ENCODE data around the gene SETBP1.

SETBP1 gene

GRCh38 chr18:44951748-44952147 lies 271.1 kb downstream of the SETBP1 start:
- Histone ChIP-seq H2BK12ac (ENCODE audit: low read length) (no peak overlapping the region), H3K9ac (ENCODE audit: low read length) (no peak overlapping the region), H3K4me3 (ENCODE audit: low read depth, low read length) (no peak overlapping the region), H3K27me3 (ENCODE audit: insufficient read depth, low read length) (no peaks in the 10 kb centered on the region), H3K79me2 (ENCODE audit: control insufficient read depth, insufficient read depth, low read length, poor library complexity) (no peaks in the 10 kb centered on the region), H3K79me1 (ENCODE audit: low read length) (no peaks in the 10 kb centered on the region), H4K91ac (ENCODE audit: low read depth, low read length) (no peak overlapping the region), H4K8ac (ENCODE audit: low read depth, low read length) (no peak overlapping the region), H3K18ac (ENCODE audit: low read length) (no peak overlapping the region), H2AFZ (ENCODE audit: insufficient read depth, low read length, poor library complexity) (no peak overlapping the region), H3K9me3 (ENCODE audit: insufficient read depth, low read depth, low read length) (peaks cover 1% of the 10 kb centered on the region), H3K14ac (ENCODE audit: low read length) (no peak overlapping the region), H3K27ac (ENCODE audit: low read depth, low read length) (no peak overlapping the region), H2BK5ac (ENCODE audit: low read depth, low read length, poor library complexity) (no peak overlapping the region), H3K4me1 (ENCODE audit: control insufficient read depth in 1 of 2, insufficient read depth in 2 of 2, low read length in 2 of 2) (no peaks in the 10 kb centered on the region), H3K23ac (ENCODE audit: low read length) (no peak overlapping the region), H4K12ac (ENCODE audit: low read depth, low read length) (no peak overlapping the region), H3K4ac (ENCODE audit: low read depth, low read length) (no peak overlapping the region), H2BK120ac (ENCODE audit: insufficient read depth, low read length, poor library complexity) (no peak overlapping the region), H2AK5ac (ENCODE audit: low read length) (no peak overlapping the region), H3K36me3 (ENCODE audit: control insufficient read depth in 1 of 2, insufficient read depth in 2 of 2, low read length in 2 of 2) (peaks cover 18 to 19% of the 10 kb centered on the region in 2 experiments), H3K4me2 (ENCODE audit: low read length) (no peak overlapping the region)
- DNase-seq, result no peak
- WGBS (ENCODE audit: extremely low coverage, insufficient coverage, insufficient read length), result no CpG with 5 or more reads among the region's 14 CpGs

- no CpG with 5 or more reads among the region's 1 CpG for WGBS (ENCODE audit: extremely low coverage, insufficient coverage, insufficient read length)
- no peak overlapping the region for H4K91ac ChIP-seq (ENCODE audit: low read depth, low read length)
- H3K79me2 ChIP-seq (ENCODE audit: control insufficient read depth, insufficient read depth, low read length, poor library complexity), result no peaks in the 10 kb centered on the region
These were observed 273.6 kb downstream of the SETBP1 start for GRCh38 chr18:44954257-44954656.

GRCh38 chr18:44955825-44956224 lies 275.1 kb downstream of the SETBP1 start:
- DNase-seq, result no peak

More at GRCh38 chr18:44954257-44954656, 273.6 kb downstream of the SETBP1 start:
- Histone ChIP-seq H2BK12ac (ENCODE audit: low read length) (no peak overlapping the region), H3K4ac (ENCODE audit: low read depth, low read length) (no peak overlapping the region), H2BK5ac (ENCODE audit: low read depth, low read length, poor library complexity) (no peak overlapping the region), H3K36me3 (ENCODE audit: control insufficient read depth in 1 of 2, insufficient read depth in 2 of 2, low read length in 2 of 2) (peaks cover 18 to 19% of the 10 kb centered on the region in 2 experiments), H2AK5ac (ENCODE audit: low read length) (no peak overlapping the region), H3K4me2 (ENCODE audit: low read length) (no peak overlapping the region), H4K12ac (ENCODE audit: low read depth, low read length) (no peak overlapping the region), H3K14ac (ENCODE audit: low read length) (no peak overlapping the region), H2AFZ (ENCODE audit: insufficient read depth, low read length, poor library complexity) (no peak overlapping the region), H3K4me1 (ENCODE audit: control insufficient read depth in 1 of 2, insufficient read depth in 2 of 2, low read length in 2 of 2) (no peaks in the 10 kb centered on the region), H3K79me1 (ENCODE audit: low read length) (no peaks in the 10 kb centered on the region), H3K9me3 (ENCODE audit: insufficient read depth, low read depth, low read length) (peaks cover 1% of the 10 kb centered on the region), H3K23ac (ENCODE audit: low read length) (no peak overlapping the region), H4K8ac (ENCODE audit: low read depth, low read length) (no peak overlapping the region), H3K27ac (ENCODE audit: low read depth, low read length) (no peak overlapping the region), H3K18ac (ENCODE audit: low read length) (no peak overlapping the region), H3K4me3 (ENCODE audit: low read depth, low read length) (no peak overlapping the region), H3K9ac (ENCODE audit: low read length) (no peak overlapping the region), H2BK120ac (ENCODE audit: insufficient read depth, low read length, poor library complexity) (no peak overlapping the region), H3K27me3 (ENCODE audit: insufficient read depth, low read length) (no peaks in the 10 kb centered on the region)
- no peak for DNase-seq

GRCh38 chr18:44957025-44957424 lies 276.3 kb downstream of the SETBP1 start:
- Histone ChIP-seq H2BK12ac (ENCODE audit: low read length) (no peak overlapping the region), H4K12ac (ENCODE audit: low read depth, low read length) (no peak overlapping the region), H3K9ac (ENCODE audit: low read length) (no peak overlapping the region), H4K8ac (ENCODE audit: low read depth, low read length) (no peak overlapping the region), H2AK5ac (ENCODE audit: low read length) (no peak overlapping the region), H3K9me3 (ENCODE audit: insufficient read depth, low read depth, low read length) (no peaks in the 10 kb centered on the region), H2AFZ (ENCODE audit: insufficient read depth, low read length, poor library complexity) (no peak overlapping the region), H3K36me3 (ENCODE audit: control insufficient read depth in 1 of 2, insufficient read depth in 2 of 2, low read length in 2 of 2) (peaks cover 7 to 8% of the 10 kb centered on the region in 2 experiments), H3K27me3 (ENCODE audit: insufficient read depth, low read length) (no peaks in the 10 kb centered on the region), H3K4ac (ENCODE audit: low read depth, low read length) (no peak overlapping the region), H3K4me1 (ENCODE audit: control insufficient read depth in 1 of 2, insufficient read depth in 2 of 2, low read length in 2 of 2) (no peaks in the 10 kb centered on the region), H3K14ac (ENCODE audit: low read length) (no peak overlapping the region), H2BK5ac (ENCODE audit: low read depth, low read length, poor library complexity) (no peak overlapping the region), H3K79me1 (ENCODE audit: low read length) (no peaks in the 10 kb centered on the region), H3K18ac (ENCODE audit: low read length) (no peak overlapping the region), H3K4me2 (ENCODE audit: low read length) (no peak overlapping the region), H3K27ac (ENCODE audit: low read depth, low read length) (no peak overlapping the region), H2BK120ac (ENCODE audit: insufficient read depth, low read length, poor library complexity) (no peak overlapping the region), H4K91ac (ENCODE audit: low read depth, low read length) (no peak overlapping the region), H3K4me3 (ENCODE audit: low read depth, low read length) (no peak overlapping the region), H3K23ac (ENCODE audit: low read length) (no peak overlapping the region), H3K79me2 (ENCODE audit: control insufficient read depth, insufficient read depth, low read length, poor library complexity) (no peaks in the 10 kb centered on the region)
- no peak for DNase-seq
- WGBS (ENCODE audit: extremely low coverage, insufficient coverage, insufficient read length), result no CpG with 5 or more reads among the region's 1 CpG

More at GRCh38 chr18:44955825-44956224, 275.1 kb downstream of the SETBP1 start:
- H3K36me3 ChIP-seq (ENCODE audit: control insufficient read depth in 1 of 2, insufficient read depth in 2 of 2, low read length in 2 of 2), result peaks cover 13 to 15% of the 10 kb centered on the region in 2 experiments
- no peak overlapping the region for H2BK5ac ChIP-seq (ENCODE audit: low read depth, low read length, poor library complexity)
- H3K23ac ChIP-seq (ENCODE audit: low read length), result no peak overlapping the region
- no peak overlapping the region for H4K91ac ChIP-seq (ENCODE audit: low read depth, low read length)
- H3K14ac ChIP-seq (ENCODE audit: low read length), result no peak overlapping the region
- no peaks in the 10 kb centered on the region for H3K27me3 ChIP-seq (ENCODE audit: insufficient read depth, low read length)
- no peaks in the 10 kb centered on the region for H3K9me3 ChIP-seq (ENCODE audit: insufficient read depth, low read depth, low read length)
- H3K4me2 ChIP-seq (ENCODE audit: low read length), result no peak overlapping the region
- H3K79me1 ChIP-seq (ENCODE audit: low read length), result no peaks in the 10 kb centered on the region
- no CpG with 5 or more reads among the region's 1 CpG for WGBS (ENCODE audit: extremely low coverage, insufficient coverage, insufficient read length)
- no peak overlapping the region for H3K18ac ChIP-seq (ENCODE audit: low read length)
- no peak overlapping the region for H4K8ac ChIP-seq (ENCODE audit: low read depth, low read length)
- no peak overlapping the region for H2AK5ac ChIP-seq (ENCODE audit: low read length)
- H2BK12ac ChIP-seq (ENCODE audit: low read length), result no peak overlapping the region
- no peaks in the 10 kb centered on the region for H3K79me2 ChIP-seq (ENCODE audit: control insufficient read depth, insufficient read depth, low read length, poor library complexity)
- H4K12ac ChIP-seq (ENCODE audit: low read depth, low read length), result no peak overlapping the region
- H3K4ac ChIP-seq (ENCODE audit: low read depth, low read length), result no peak overlapping the region
- no peak overlapping the region for H2BK120ac ChIP-seq (ENCODE audit: insufficient read depth, low read length, poor library complexity)
- no peak overlapping the region for H3K4me3 ChIP-seq (ENCODE audit: low read depth, low read length)
- no peak overlapping the region for H3K9ac ChIP-seq (ENCODE audit: low read length)
- no peaks in the 10 kb centered on the region for H3K4me1 ChIP-seq (ENCODE audit: control insufficient read depth in 1 of 2, insufficient read depth in 2 of 2, low read length in 2 of 2)
- H3K27ac ChIP-seq (ENCODE audit: low read depth, low read length), result no peak overlapping the region
- H2AFZ ChIP-seq (ENCODE audit: insufficient read depth, low read length, poor library complexity), result no peak overlapping the region
